HUDEP-2 (cell line): ENCODE measurements around the gene ACSM6.
A peak's percentile ranks its signal among the peaks of the same experiment; 100 is the strongest.

Source experiments
- DNase-seq, 76 experiments: peaks; one replicate each; lab custom pipeline; 2025; ENCODE audit not compliant: unreplicated experiment in 76 of 76; lab: John Stamatoyannopoulos, UW

Gene ACSM6

GRCh38 chr10:95266674-95267095 lies 72.6 kb downstream of the ACSM6 start:
- peak in 40 of 76 experiments; percentile 6 to 86 (median 61) for DNase-seq

- DNase-seq: no peak
These were observed 73.2 kb downstream of the ACSM6 start for GRCh38 chr10:95267251-95267650.

DNA sequence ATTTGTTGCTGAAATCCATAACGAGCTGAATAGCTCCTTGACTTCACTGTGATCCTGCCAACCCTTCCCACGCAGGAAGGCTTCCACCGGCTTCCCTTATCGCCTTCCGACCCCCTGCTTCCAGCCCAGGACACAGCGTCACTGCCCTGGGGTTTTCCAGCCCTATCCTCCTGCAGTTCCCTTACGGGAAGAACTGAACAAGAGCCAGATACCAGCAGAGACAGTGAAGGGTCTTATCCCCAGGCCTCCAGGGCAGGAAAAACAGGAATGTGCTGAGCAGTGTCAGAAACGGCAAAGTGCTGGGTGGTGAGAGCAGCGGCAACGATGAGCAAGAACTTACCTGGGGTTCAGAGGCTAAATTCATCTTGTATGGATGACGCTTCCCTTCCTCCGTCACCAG lies 74.4 kb downstream of the ACSM6 start:
- DNase-seq: no peak

GRCh38 chr10:95273393-95274312 lies 79.6 kb downstream of the ACSM6 start:
- no peak for DNase-seq

DNA sequence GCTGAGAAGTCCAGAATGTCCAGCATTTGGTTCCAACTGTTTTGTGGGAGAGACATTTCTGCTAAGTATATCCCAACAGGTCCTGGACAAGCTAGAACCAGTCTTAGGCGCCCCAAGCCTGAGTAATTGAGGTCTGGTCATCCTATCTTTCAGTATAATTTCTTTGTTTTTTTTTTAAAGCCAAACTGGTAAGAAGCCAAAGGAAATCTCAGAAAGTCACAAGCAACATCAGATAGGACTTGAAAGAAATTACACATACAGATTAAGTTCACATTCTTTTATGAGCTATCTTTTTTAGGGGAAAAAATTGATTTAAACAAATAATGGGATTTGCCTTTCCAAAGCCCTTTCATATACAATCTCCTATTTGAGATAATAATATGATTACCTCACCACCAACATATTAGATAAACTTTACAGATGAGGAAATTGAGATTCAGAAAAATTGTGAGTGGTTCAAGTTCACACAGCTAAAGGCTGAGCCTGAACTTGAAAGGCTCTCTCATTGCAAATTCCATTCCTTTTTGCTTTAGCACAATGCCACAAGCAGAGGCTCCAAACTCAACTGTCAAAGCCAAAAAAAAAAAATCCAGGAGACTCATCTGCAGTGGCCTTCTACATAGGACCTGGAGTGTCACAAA lies 81.8 kb downstream of the ACSM6 start:
- DNase-seq: no peak

GRCh38 chr10:95276367-95277200 lies 82.5 kb downstream of the ACSM6 start:
- DNase-seq: peak in 37 of 76 experiments; percentile 11 to 69 (median 39)

DNA sequence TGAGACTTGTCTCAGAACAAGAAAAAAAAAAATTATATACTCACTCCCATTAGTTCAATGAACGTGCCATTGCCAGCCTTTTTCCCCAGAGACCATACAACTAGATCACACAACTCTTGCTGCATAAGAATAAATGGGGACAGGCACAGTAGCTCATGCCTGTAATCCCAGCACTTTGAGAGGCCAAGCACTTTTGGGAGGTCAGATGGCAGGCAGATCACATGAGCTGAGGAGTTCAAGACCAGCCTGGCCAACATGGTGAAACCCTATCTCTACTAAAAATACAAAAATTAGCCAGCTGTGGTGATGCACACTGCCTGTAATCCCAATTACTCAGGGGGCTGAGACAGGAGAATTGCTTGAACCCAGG lies 83.1 kb downstream of the ACSM6 start:
- DNase-seq: no peak

DNA sequence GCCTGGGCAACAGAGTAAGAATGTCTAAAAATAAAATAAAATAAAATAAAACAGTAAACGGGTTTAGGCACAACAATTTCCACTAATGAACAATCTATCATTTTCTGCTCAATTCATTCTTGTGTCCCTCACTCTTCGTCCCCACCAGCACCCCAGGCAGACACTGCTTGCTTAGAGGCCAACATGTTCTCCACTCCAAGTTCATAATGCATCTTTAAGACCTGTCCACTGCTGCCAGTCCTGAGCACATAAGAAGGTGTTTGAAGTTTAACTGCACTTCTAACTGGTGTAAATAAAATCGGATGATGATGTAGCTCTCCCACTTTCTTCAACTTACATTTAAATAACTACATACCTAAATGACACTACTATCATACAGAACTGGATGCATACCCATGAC lies 83.6 kb downstream of the ACSM6 start:
- no peak for DNase-seq
